ENCODE measurements around the gene CPEB3.

The CPEB3 gene

GRCh38 chr10:92080244-92080643 lies 210.6 kb downstream of the CPEB3 start:
- peaks cover 0 to 23% of the 10 kb centered on the region in 2 experiments for H3K4me1 ChIP-seq (ENCODE audit: control insufficient read depth in 1 of 2, insufficient read depth in 1 of 2, low read depth in 1 of 2, low read length in 1 of 2)
- no peaks in the 10 kb centered on the region for H3K9me3 ChIP-seq
- no peak overlapping the region for H3K4me3 ChIP-seq (ENCODE audit: low read depth in 1 of 2, low read length in 1 of 2)
- no peak overlapping the region for H3K27ac ChIP-seq
- H3K36me3 ChIP-seq = peaks cover 27% of the 10 kb centered on the region
- no peak for TF ChIP-seq CTCF (IDR thresholded peaks at IDR 0.05)
- no peaks in the 10 kb centered on the region for H3K27me3 ChIP-seq

GRCh38 chr10:92079003-92079402 lies 211.9 kb downstream of the CPEB3 start:
- Histone ChIP-seq H3K27me3 (no peaks in the 10 kb centered on the region), H3K4me1 (ENCODE audit: control insufficient read depth in 1 of 2, insufficient read depth in 1 of 2, low read depth in 1 of 2, low read length in 1 of 2) (peaks cover 0 to 23% of the 10 kb centered on the region in 2 experiments), H3K27ac (no peak overlapping the region), H3K36me3 (peaks cover 31% of the 10 kb centered on the region), H3K4me3 (ENCODE audit: low read depth in 1 of 2, low read length in 1 of 2) (no peak overlapping the region), H3K9me3 (no peaks in the 10 kb centered on the region)
- no peak for TF ChIP-seq CTCF (IDR thresholded peaks at IDR 0.05)

- H3K36me3 ChIP-seq = peaks cover 31% of the 10 kb centered on the region
- no peak for TF ChIP-seq CTCF (IDR thresholded peaks at IDR 0.05)
These were observed 214.2 kb downstream of the CPEB3 start for GRCh38 chr10:92076722-92077121.

GRCh38 chr10:92075829-92076228 lies 215.0 kb downstream of the CPEB3 start:
- H3K9me3 ChIP-seq = no peaks in the 10 kb centered on the region
- no peaks in the 10 kb centered on the region for H3K4me1 ChIP-seq (ENCODE audit: control insufficient read depth in 1 of 2, insufficient read depth in 1 of 2, low read depth in 1 of 2, low read length in 1 of 2)
- no peak overlapping the region for H3K4me3 ChIP-seq (ENCODE audit: low read depth in 1 of 2, low read length in 1 of 2)
- H3K27ac ChIP-seq = peak overlapping the region; percentile 8
- no peak for TF ChIP-seq CTCF (IDR thresholded peaks at IDR 0.05)
- peaks cover 26% of the 10 kb centered on the region for H3K36me3 ChIP-seq
- H3K27me3 ChIP-seq = no peaks in the 10 kb centered on the region

More at GRCh38 chr10:92076722-92077121, 214.2 kb downstream of the CPEB3 start:
- Histone ChIP-seq H3K27me3 (no peaks in the 10 kb centered on the region), H3K4me3 (ENCODE audit: low read depth in 1 of 2, low read length in 1 of 2) (no peak overlapping the region), H3K4me1 (ENCODE audit: control insufficient read depth in 1 of 2, insufficient read depth in 1 of 2, low read depth in 1 of 2, low read length in 1 of 2) (peaks cover 0 to 3% of the 10 kb centered on the region in 2 experiments), H3K9me3 (no peaks in the 10 kb centered on the region), H3K27ac (peak overlapping the region; percentile 35)

- no peak for TF ChIP-seq CTCF (IDR thresholded peaks at IDR 0.05)
- Histone ChIP-seq H3K9me3 (no peaks in the 10 kb centered on the region), H3K36me3 (peaks cover 15% of the 10 kb centered on the region), H3K27ac (no peak overlapping the region), H3K4me1 (ENCODE audit: control insufficient read depth in 1 of 2, insufficient read depth in 1 of 2, low read depth in 1 of 2, low read length in 1 of 2) (no peaks in the 10 kb centered on the region), H3K4me3 (ENCODE audit: low read depth in 1 of 2, low read length in 1 of 2) (no peak overlapping the region), H3K27me3 (no peaks in the 10 kb centered on the region)
These were observed 216.6 kb downstream of the CPEB3 start for GRCh38 chr10:92074126-92074887.

All from neutrophil (primary cell).